ENCODE data around the gene SLC9A3. TPM values are rescaled to one million over a fixed set of nuclear protein-coding genes. Genes with fewer than 3 reads are reported as not detected.

The SLC9A3 gene
- polyA plus RNA-seq (2013), result 1.3 TPM

DNA sequence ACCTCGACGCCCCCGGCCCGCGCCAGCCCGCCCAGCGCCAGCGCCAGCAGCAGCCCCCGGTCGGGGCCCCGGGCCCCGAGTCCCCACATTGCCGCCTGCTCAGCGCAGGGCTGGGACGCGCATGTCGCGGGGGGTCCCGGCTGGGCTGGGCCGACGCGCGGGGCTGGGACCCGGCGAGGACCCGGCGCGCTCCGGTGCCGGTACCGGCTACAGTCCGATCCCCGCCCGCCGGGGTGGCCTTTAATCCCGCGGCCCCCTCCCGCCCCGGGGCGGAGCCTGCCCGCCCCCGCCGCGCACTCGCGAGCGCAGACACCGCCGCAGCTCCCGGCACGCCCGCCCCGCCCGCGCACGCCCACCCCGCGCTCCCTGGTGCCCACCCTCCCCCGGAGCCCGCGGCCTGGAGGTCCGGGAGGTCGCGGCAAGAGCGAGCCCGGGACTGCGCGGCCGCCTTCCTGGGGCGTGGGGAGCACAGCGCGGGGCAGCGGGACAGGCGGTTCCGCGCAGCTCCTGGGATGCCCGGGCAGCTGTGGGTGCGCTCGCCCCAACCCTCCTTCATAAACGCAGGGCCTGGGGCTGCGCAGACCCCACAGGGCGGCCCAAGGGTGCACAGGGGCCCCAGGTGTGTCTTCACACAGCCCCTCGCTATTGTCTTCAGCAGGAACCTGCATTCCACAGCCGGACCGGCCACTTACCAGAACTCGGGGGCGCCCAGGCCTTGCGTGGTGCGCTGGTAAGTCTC is at the start of gene SLC9A3:
TSS of gene SLC9A3 (minus strand) at position 216 of the 739 bp plus-strand sequence.
- Histone ChIP-seq H3K27me3 (replicated peaks in 2 of 5; ENCODE audit: control insufficient read depth in 4 of 5, insufficient read depth in 5 of 5, low read length in 4 of 5) (peaks cover 1 to 97% (median 46%) of the 10 kb centered on the region in 5 experiments), H3K4me3 (ENCODE audit: control insufficient read depth in 1 of 7, extremely low read depth in 1 of 7, insufficient read depth in 4 of 7, low read depth in 2 of 7, low read length in 6 of 7) (peak within 1 kb of the TSS in 1 of 7 experiments; percentile 42), H3K9me3 (ENCODE audit: control extremely low read depth in 1 of 5, control insufficient read depth in 4 of 5, insufficient read depth in 2 of 5, low read depth in 1 of 5, low read length in 4 of 5) (no peaks in the 10 kb centered on the region), H3K4me1 (ENCODE audit: control extremely low read depth in 1 of 4, control insufficient read depth in 4 of 4, insufficient read depth in 4 of 4, low read length in 3 of 4) (peaks cover 0 to 38% (median 28%) of the 10 kb centered on the region in 4 experiments), H3K36me3 (ENCODE audit: control insufficient read depth in 4 of 4, insufficient read depth in 4 of 4, low read length in 3 of 4) (no peaks in the 10 kb centered on the region), H3K27ac (ENCODE audit: insufficient read depth in 1 of 2, low read depth in 1 of 2, low read length in 2 of 2, poor library complexity in 1 of 2, severe bottlenecking in 2 of 2) (no peak within 1 kb of the TSS)
- WGBS (ENCODE audit: insufficient coverage), result 2% methylated on average over 79 of the region's 89 CpGs
- CTCF ChIA-PET, result interaction anchor here (2.0 kb wide), 1 partner anchor 11 kb away, joined by 9 read pairs; no protein-coding TSS in a partner anchor
- POLR2A ChIA-PET, result no interaction called here
- no peak for DNase-seq

DNA sequence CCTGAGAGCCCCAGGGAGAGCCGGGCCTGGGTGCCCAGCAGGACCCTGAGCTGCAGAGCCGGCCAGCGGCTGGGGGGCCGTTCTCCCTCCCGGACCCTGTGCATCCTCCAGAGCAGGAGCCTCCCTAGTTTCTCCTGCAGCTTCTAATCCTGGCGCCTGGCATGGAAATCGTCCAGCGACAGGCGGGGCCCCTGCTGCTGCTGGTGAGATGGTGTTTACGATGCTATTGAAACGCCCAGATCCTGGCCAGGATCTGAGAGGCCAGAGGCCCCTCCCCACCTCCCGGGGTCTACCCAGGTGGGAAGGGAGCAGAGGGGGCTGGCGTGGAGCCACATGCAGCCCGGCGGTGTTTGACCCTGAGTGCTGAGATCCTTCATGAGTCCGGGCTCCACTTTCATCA is 49.7 kb upstream of the SLC9A3 start:
- no peaks in the 10 kb centered on the region for H3K36me3 ChIP-seq (ENCODE audit: control insufficient read depth in 4 of 4, insufficient read depth in 4 of 4, low read length in 3 of 4)
- no peak overlapping the region for H3K4me3 ChIP-seq (ENCODE audit: control insufficient read depth in 1 of 7, extremely low read depth in 1 of 7, insufficient read depth in 4 of 7, low read depth in 2 of 7, low read length in 6 of 7)
- H3K27me3 ChIP-seq (replicated peaks in 2 of 5; ENCODE audit: control insufficient read depth in 4 of 5, insufficient read depth in 5 of 5, low read length in 4 of 5), result peaks cover 0 to 56% (median 18%) of the 10 kb centered on the region in 5 experiments
- ChIA-PET POLR2A (no interaction called here), CTCF (no interaction called here)
- peaks cover 10 to 27% (median 18%) of the 10 kb centered on the region in 5 experiments for H3K9me3 ChIP-seq (ENCODE audit: control extremely low read depth in 1 of 5, control insufficient read depth in 4 of 5, insufficient read depth in 2 of 5, low read depth in 1 of 5, low read length in 4 of 5)
- no peaks in the 10 kb centered on the region for H3K4me1 ChIP-seq (ENCODE audit: control extremely low read depth in 1 of 4, control insufficient read depth in 4 of 4, insufficient read depth in 4 of 4, low read length in 3 of 4)
- WGBS (ENCODE audit: insufficient coverage), result 60% methylated on average over 13 of the region's 16 CpGs
- no peak for DNase-seq
- H3K27ac ChIP-seq (ENCODE audit: insufficient read depth in 1 of 2, low read depth in 1 of 2, low read length in 2 of 2, poor library complexity in 1 of 2, severe bottlenecking in 2 of 2), result no peak overlapping the region

DNA sequence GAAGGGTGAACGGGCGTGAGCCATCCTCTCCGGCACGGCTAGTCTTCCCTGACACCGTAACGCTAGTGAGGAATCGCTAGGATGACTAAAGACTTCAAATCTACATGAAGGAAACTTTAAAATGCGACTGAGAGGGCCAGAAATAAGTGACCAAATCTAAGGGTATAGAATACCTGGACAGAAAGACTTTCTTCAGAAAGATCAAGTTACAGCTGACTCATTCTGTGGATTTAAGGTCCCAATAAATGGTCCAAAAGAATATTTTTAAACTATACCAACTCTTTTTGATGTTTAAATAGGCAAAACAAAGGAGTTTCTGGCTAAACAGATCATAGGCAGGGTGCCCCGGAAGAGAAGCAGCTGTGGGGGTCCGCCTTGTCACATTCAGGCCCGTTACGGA is 49.0 kb upstream of the SLC9A3 start:
- Histone ChIP-seq H3K27ac (ENCODE audit: insufficient read depth in 1 of 2, low read depth in 1 of 2, low read length in 2 of 2, poor library complexity in 1 of 2, severe bottlenecking in 2 of 2) (no peak overlapping the region), H3K4me3 (ENCODE audit: control insufficient read depth in 1 of 7, extremely low read depth in 1 of 7, insufficient read depth in 4 of 7, low read depth in 2 of 7, low read length in 6 of 7) (no peak overlapping the region), H3K36me3 (ENCODE audit: control insufficient read depth in 4 of 4, insufficient read depth in 4 of 4, low read length in 3 of 4) (no peaks in the 10 kb centered on the region), H3K27me3 (replicated peaks in 2 of 5; ENCODE audit: control insufficient read depth in 4 of 5, insufficient read depth in 5 of 5, low read length in 4 of 5) (peaks cover 3 to 62% (median 20%) of the 10 kb centered on the region in 5 experiments), H3K4me1 (ENCODE audit: control extremely low read depth in 1 of 4, control insufficient read depth in 4 of 4, insufficient read depth in 4 of 4, low read length in 3 of 4) (no peaks in the 10 kb centered on the region), H3K9me3 (ENCODE audit: control extremely low read depth in 1 of 5, control insufficient read depth in 4 of 5, insufficient read depth in 2 of 5, low read depth in 1 of 5, low read length in 4 of 5) (peaks cover 7 to 26% (median 18%) of the 10 kb centered on the region in 5 experiments)
- WGBS (ENCODE audit: insufficient coverage), result 96% methylated on average over 10 of the region's 12 CpGs
- ChIA-PET POLR2A (no interaction called here), CTCF (interaction anchor here (0.7 kb wide), 1 partner anchor 335 kb away, joined by 3 read pairs; no protein-coding TSS in a partner anchor)
- no peak for DNase-seq

DNA sequence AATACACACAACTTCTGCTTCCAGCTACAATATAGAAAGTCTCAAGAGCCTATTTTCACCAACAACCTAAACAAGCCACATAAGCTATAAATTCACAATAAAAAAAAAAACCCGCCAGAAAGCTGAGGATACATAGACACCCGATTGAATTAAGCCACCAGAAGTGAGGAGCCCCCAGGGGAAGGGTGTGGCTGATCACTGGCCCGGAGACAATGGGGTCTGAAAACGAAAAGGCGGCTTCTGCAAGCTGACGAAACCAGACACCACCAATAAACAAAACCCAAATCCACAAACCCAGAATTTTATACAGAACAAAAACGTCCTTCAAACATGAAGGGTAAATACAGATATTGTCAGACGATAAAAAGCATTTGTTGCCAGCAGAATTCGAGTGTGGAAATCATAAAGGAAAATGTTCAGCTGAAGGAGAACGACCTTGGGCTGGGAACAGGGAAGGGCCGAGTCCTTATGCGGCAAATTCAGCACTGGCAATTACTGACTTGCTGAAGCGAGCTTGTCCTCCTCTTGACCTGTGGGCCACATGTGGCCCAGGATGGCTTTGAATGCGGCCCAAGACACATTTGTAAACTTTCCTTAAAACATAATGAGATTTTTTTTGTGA is 48.3 kb upstream of the SLC9A3 start:
- peaks cover 2 to 69% (median 22%) of the 10 kb centered on the region in 5 experiments for H3K27me3 ChIP-seq (replicated peaks in 2 of 5; ENCODE audit: control insufficient read depth in 4 of 5, insufficient read depth in 5 of 5, low read length in 4 of 5)
- CTCF ChIA-PET, result interaction anchor here (0.7 kb wide), 1 partner anchor 336 kb away, joined by 3 read pairs; no protein-coding TSS in a partner anchor

DNA sequence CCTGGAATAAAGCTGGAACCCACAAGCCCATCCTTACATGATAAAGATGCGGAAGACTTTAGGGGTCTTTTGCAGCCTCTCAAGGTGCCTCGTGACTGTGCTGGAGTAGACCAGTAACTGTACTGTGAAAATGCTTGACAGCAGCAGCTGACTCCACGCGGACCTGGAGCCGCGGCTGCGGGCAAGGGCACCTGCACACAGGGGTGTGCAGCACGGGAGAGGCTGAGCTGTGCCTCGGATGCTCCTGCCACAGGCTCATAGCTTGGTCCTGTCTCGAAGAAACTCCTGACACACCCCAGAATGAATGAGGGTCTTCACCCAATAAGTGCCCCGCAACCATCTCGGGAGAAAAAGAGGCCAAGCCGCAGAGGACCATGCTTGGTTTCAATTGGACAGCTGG is 47.5 kb upstream of the SLC9A3 start:
- Histone ChIP-seq H3K4me1 (ENCODE audit: control extremely low read depth in 1 of 4, control insufficient read depth in 4 of 4, insufficient read depth in 4 of 4, low read length in 3 of 4) (no peaks in the 10 kb centered on the region), H3K27me3 (replicated peaks in 2 of 5; ENCODE audit: control insufficient read depth in 4 of 5, insufficient read depth in 5 of 5, low read length in 4 of 5) (peaks cover 2 to 73% (median 28%) of the 10 kb centered on the region in 5 experiments), H3K4me3 (ENCODE audit: control insufficient read depth in 1 of 7, extremely low read depth in 1 of 7, insufficient read depth in 4 of 7, low read depth in 2 of 7, low read length in 6 of 7) (no peak overlapping the region), H3K36me3 (ENCODE audit: control insufficient read depth in 4 of 4, insufficient read depth in 4 of 4, low read length in 3 of 4) (no peaks in the 10 kb centered on the region), H3K27ac (ENCODE audit: insufficient read depth in 1 of 2, low read depth in 1 of 2, low read length in 2 of 2, poor library complexity in 1 of 2, severe bottlenecking in 2 of 2) (no peak overlapping the region), H3K9me3 (ENCODE audit: control extremely low read depth in 1 of 5, control insufficient read depth in 4 of 5, insufficient read depth in 2 of 5, low read depth in 1 of 5, low read length in 4 of 5) (peaks cover 2 to 23% (median 15%) of the 10 kb centered on the region in 5 experiments)
- ChIA-PET POLR2A (no interaction called here), CTCF (interaction anchor here (0.7 kb wide), 1 partner anchor 481 kb away, joined by 3 read pairs; no protein-coding TSS in a partner anchor)
- 93% methylated on average over 13 of the region's 13 CpGs for WGBS (ENCODE audit: insufficient coverage)
- DNase-seq, result no peak

More for the DNA sequence above, 48.3 kb upstream of the SLC9A3 start:
- no peak for DNase-seq
- WGBS (ENCODE audit: insufficient coverage), result 93% methylated on average over 7 of the region's 14 CpGs
- no peaks in the 10 kb centered on the region for H3K36me3 ChIP-seq (ENCODE audit: control insufficient read depth in 4 of 4, insufficient read depth in 4 of 4, low read length in 3 of 4)
- POLR2A ChIA-PET, result no interaction called here
- peaks cover 2 to 24% (median 18%) of the 10 kb centered on the region in 5 experiments for H3K9me3 ChIP-seq (ENCODE audit: control extremely low read depth in 1 of 5, control insufficient read depth in 4 of 5, insufficient read depth in 2 of 5, low read depth in 1 of 5, low read length in 4 of 5)
- H3K4me1 ChIP-seq (ENCODE audit: control extremely low read depth in 1 of 4, control insufficient read depth in 4 of 4, insufficient read depth in 4 of 4, low read length in 3 of 4), result no peaks in the 10 kb centered on the region
- no peak overlapping the region for H3K27ac ChIP-seq (ENCODE audit: insufficient read depth in 1 of 2, low read depth in 1 of 2, low read length in 2 of 2, poor library complexity in 1 of 2, severe bottlenecking in 2 of 2)
- H3K4me3 ChIP-seq (ENCODE audit: control insufficient read depth in 1 of 7, extremely low read depth in 1 of 7, insufficient read depth in 4 of 7, low read depth in 2 of 7, low read length in 6 of 7), result no peak overlapping the region

DNA sequence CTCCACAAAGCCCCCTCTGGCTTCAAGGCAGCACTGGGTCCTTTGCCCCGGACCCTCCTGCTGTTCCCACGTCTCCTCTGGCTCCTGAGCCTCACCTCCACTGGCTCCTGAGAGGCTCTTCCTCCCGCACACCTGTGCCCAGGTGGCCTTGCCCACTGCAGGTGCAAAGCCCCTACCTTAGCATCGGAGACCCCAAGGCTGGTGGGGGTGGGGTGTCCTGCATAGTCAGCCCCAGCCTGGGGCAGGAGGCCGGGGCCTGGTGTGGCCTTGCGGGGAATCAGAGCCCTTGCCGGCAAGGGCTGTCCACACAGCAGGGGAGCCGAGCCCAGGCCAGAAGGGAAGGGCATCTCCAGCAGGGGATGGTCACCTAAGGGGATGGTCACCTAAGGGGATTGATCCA is 46.6 kb upstream of the SLC9A3 start:
- H3K27ac ChIP-seq (ENCODE audit: insufficient read depth in 1 of 2, low read depth in 1 of 2, low read length in 2 of 2, poor library complexity in 1 of 2, severe bottlenecking in 2 of 2), result no peak overlapping the region
- CTCF ChIA-PET, result no interaction called here
- no peak overlapping the region for H3K4me3 ChIP-seq (ENCODE audit: control insufficient read depth in 1 of 7, extremely low read depth in 1 of 7, insufficient read depth in 4 of 7, low read depth in 2 of 7, low read length in 6 of 7)
- H3K27me3 ChIP-seq (replicated peaks in 2 of 5; ENCODE audit: control insufficient read depth in 4 of 5, insufficient read depth in 5 of 5, low read length in 4 of 5), result peaks cover 9 to 78% (median 30%) of the 10 kb centered on the region in 5 experiments
- no peaks in the 10 kb centered on the region for H3K36me3 ChIP-seq (ENCODE audit: control insufficient read depth in 4 of 4, insufficient read depth in 4 of 4, low read length in 3 of 4)
- WGBS (ENCODE audit: insufficient coverage), result 95% methylated on average over 5 of the region's 8 CpGs
- peaks cover 2 to 26% (median 11%) of the 10 kb centered on the region in 5 experiments for H3K9me3 ChIP-seq (ENCODE audit: control extremely low read depth in 1 of 5, control insufficient read depth in 4 of 5, insufficient read depth in 2 of 5, low read depth in 1 of 5, low read length in 4 of 5)
- POLR2A ChIA-PET, result no interaction called here
- no peak for DNase-seq
- no peaks in the 10 kb centered on the region for H3K4me1 ChIP-seq (ENCODE audit: control extremely low read depth in 1 of 4, control insufficient read depth in 4 of 4, insufficient read depth in 4 of 4, low read length in 3 of 4)

DNA sequence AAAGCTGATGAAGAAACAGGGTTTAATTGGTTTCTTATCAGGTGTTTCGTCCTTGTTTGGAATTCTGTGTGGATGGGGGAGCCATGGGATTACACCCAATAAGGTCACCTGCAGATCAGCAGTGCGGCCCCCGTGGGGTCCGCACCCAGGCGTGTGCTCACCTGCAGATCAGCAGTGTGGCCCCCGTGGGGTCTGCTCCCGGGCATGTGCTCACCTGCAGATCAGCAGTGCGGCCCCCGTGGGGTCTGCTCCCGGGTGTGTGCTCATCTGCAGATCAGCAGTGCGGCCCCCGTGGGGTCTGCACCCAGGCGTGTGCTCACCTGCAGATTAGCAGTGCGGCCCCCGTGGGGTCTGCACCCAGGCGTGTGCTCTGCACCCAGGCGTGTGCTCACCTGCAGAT is 46.2 kb upstream of the SLC9A3 start:
- ChIA-PET CTCF (no interaction called here), POLR2A (no interaction called here)
- no peaks in the 10 kb centered on the region for H3K4me1 ChIP-seq (ENCODE audit: control extremely low read depth in 1 of 4, control insufficient read depth in 4 of 4, insufficient read depth in 4 of 4, low read length in 3 of 4)
- H3K9me3 ChIP-seq (ENCODE audit: control extremely low read depth in 1 of 5, control insufficient read depth in 4 of 5, insufficient read depth in 2 of 5, low read depth in 1 of 5, low read length in 4 of 5), result peaks cover 3 to 25% (median 10%) of the 10 kb centered on the region in 5 experiments
- no peaks in the 10 kb centered on the region for H3K36me3 ChIP-seq (ENCODE audit: control insufficient read depth in 4 of 4, insufficient read depth in 4 of 4, low read length in 3 of 4)
- 91% methylated on average over 17 of the region's 17 CpGs for WGBS (ENCODE audit: insufficient coverage)
- no peak overlapping the region for H3K27ac ChIP-seq (ENCODE audit: insufficient read depth in 1 of 2, low read depth in 1 of 2, low read length in 2 of 2, poor library complexity in 1 of 2, severe bottlenecking in 2 of 2)
- peaks cover 8 to 79% (median 28%) of the 10 kb centered on the region in 5 experiments for H3K27me3 ChIP-seq (replicated peaks in 2 of 5; ENCODE audit: control insufficient read depth in 4 of 5, insufficient read depth in 5 of 5, low read length in 4 of 5)
- no peak for DNase-seq
- H3K4me3 ChIP-seq (ENCODE audit: control insufficient read depth in 1 of 7, extremely low read depth in 1 of 7, insufficient read depth in 4 of 7, low read depth in 2 of 7, low read length in 6 of 7), result no peak overlapping the region
